Loucy (cell line): Measurements from ENCODE around the gene KIF20B.

Experiments
- CTCF ChIP-seq: fragments of 200-600 bp; sonication (generic); conservative IDR thresholded peaks from 2 replicates; pipeline ENCODE4 v1.5.1; 2014; ENCODE audit warnings: mild to moderate bottlenecking, antibody characterized with exemption, low read length
- EZH2phosphoT487 ChIP-seq: fragments of 200-600 bp; IDR thresholded peaks from 2 replicates; pipeline ENCODE4 v1.6.1; 2018; ENCODE audit warnings: antibody characterized with exemption, mild to moderate bottlenecking, moderate library complexity, borderline replicate concordance

- TF ChIP-seq CTCF (no peak), EZH2phosphoT487 (no peak)
Observed at GRCh38 chr10:89799573-89799972, 98.2 kb downstream of the KIF20B start.
